Lower leg skin (tissue), 4 donors: ENCODE data around the gene CACNA2D4. TPM values are rescaled to one million over a fixed set of nuclear protein-coding genes. Genes with fewer than 3 reads are reported as not detected.

Source experiments
- DNase-seq, 2 donors: peaks; one replicate each; pipeline ENCODE4 v3.0.0-alpha.2; 2019; ENCODE audit warnings: low spot score in 2 of 2
- H3K4me3 ChIP-seq: fragments of 200-600 bp; sonication (generic); 2 replicates; pipeline ENCODE4 v1.5.1; 2017; ENCODE audit warnings: mild to moderate bottlenecking, low read depth; ENCODE audit not compliant: poor library complexity, severe bottlenecking
- CTCF ChIP-seq, 3 donors: fragments of 450-650 bp; IDR thresholded peaks; one replicate each; pipeline ENCODE4 v1.5.1; 2016; ENCODE audit warnings: antibody characterized with exemption in 3 of 3, mild to moderate bottlenecking in 3 of 3, moderate library complexity in 2 of 3
- POLR2A ChIP-seq, 2 donors: fragments of 450-650 bp; IDR thresholded peaks; one replicate each; pipeline ENCODE4 v1.6.1; 2016 to 2017; ENCODE audit warnings: antibody characterized with exemption in 2 of 2, mild to moderate bottlenecking in 1 of 2, moderate library complexity in 1 of 2
- WGBS, 2 donors: methylation state at CpG; one replicate each; pipeline ENCODE4 v1.1.5; 2018; 5-methylcytosine and 5-hydroxymethylcytosine counted together
- intact Hi-C: fragments of 100-400 bp; cut with DNase I; formaldehyde crosslinking; loops from one replicate; pipeline ENCODE4 v1.15.0; 2023; ENCODE audit warnings: low total_unique reads
- total RNA-seq, 4 donors: library from RNA; depleted of rRNA; stranded (reverse); fragments of >200 nt; gene quantifications; one replicate each; pipeline ENCODE4 v1.1.0, GENCODE V29; 2016

The CACNA2D4 gene
- total RNA-seq, 4 donors from 2014 or later: 2.3 to 4.0 (median 3.1) TPM

GRCh38 chr12:1911598-1912575, 6.6 kb downstream of the CACNA2D4 start:
- intact Hi-C loops: no loop called here
- peak in 1 of 2 donors; percentile 70 for DNase-seq
- TF ChIP-seq POLR2A (IDR thresholded peaks at IDR 0.05) (no peak), CTCF (IDR thresholded peaks at IDR 0.05) (no peak)
- WGBS, 2 donors: 88 to 90% methylated on average over 14 of the region's 16 CpGs
- no peak overlapping the region for H3K4me3 ChIP-seq

DNA sequence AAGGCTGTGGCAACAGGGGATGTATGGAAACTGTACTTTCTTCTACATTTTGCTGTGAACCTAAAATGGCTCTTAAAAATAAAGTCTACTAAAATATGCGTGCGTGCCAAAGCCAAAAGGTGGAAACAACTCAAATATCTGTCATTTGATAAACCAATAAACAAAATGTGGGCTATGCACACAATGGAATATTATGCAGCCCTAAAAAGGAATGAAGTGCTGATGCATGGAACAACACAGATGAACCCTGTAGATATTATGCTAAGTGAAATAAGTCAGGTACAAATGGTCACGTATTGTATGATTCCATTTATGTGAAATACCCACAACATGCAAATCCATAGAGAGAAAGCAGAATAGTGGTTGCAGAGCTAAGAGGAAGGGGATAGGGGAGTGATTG, 8.0 kb downstream of the CACNA2D4 start:
- intact Hi-C loops: no loop called here
- TF ChIP-seq CTCF (IDR thresholded peaks at IDR 0.05) (no peak), POLR2A (IDR thresholded peaks at IDR 0.05) (no peak)
- H3K4me3 ChIP-seq: no peak overlapping the region
- no peak for DNase-seq
- 93 to 94% methylated on average over 3 of the region's 3 CpGs for WGBS, 2 donors

- TF ChIP-seq POLR2A (IDR thresholded peaks at IDR 0.05) (no peak), CTCF (IDR thresholded peaks at IDR 0.05) (no peak)
- 94 to 97% methylated on average over 15 to 20 of the region's 26 CpGs for WGBS, 2 donors
- DNase-seq: peak in 1 of 2 donors; percentile 28
- intact Hi-C loops: no loop called here
- no peak overlapping the region for H3K4me3 ChIP-seq
Measured at GRCh38 chr12:1908758-1909157, 9.7 kb downstream of the CACNA2D4 start.

DNA sequence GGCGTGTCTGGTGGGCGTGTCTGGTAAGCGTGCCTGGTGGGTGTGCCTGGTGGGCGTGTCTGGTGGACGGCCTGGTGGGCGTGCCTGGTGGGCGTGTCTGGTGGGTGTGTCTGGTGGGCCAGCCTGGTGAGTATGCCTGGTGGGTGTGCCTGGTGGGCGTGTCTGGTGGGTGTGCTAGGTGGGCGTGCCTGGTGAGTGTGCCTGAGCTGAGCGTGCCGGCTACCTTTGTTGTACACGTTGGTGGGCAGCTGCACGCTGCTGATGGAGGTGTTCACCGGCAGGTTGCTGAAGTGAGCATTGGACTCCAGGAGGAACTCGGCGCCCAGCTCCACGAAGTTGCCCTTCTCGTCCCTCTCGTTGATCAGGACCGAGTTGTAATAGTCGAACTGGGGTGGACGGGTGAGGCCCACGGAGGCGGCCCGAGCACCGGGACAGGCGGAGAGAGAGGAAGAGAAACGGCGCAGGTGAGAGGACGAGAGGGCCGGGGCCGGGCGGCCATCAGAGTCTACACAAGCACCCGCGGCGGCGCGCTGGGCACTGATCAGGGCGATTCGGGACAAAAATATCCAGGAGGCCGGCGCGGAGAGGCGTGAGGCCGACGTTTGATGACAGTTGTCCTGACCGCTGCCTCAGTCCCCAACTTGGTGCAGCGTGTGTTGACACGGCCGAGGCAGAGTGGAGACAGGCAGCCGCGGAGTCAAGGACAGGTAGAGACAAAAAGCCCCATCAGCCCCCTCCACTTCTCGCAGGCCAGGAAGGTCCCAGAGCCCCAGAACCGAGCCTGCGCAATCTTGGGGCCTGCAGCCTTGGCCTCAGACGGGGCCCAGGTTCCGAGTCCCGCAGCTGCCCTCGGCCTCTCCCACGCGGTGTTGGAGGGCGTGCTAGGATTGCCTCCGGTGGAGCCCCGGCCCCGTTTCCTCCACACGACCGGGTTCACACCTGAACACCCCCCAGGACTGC, 10.5 kb downstream of the CACNA2D4 start:
- DNase-seq: peak in 1 of 2 donors; percentile 69
- no peak overlapping the region for H3K4me3 ChIP-seq
- WGBS, 2 donors: 29 to 30% methylated on average over 62 to 63 of the region's 67 CpGs
- no peak for TF ChIP-seq CTCF (IDR thresholded peaks at IDR 0.05)
- no peak for TF ChIP-seq POLR2A (IDR thresholded peaks at IDR 0.05)
- intact Hi-C loops: no loop called here

DNA sequence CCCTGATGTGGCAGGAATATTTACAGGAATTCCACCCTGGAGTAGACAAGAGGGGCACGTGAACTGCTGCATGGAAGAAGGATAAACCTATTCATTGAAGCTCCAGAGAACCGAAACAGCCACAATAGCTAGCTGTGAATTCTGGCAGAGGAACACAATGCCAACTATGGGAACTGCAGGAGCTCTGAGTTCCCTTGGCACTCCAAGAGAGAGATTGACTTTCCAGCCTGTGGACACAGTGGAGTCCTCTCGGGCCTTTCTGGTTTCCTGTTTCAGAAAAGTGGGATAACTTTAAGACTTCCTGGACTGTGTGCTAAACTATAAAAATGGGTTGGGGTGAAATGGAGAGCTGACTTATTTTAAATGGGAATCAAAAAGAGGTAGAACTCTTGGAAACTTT, 11.9 kb downstream of the CACNA2D4 start:
- WGBS, 2 donors: 47% methylated on average over 3 of the region's 3 CpGs
- no peak for DNase-seq
- H3K4me3 ChIP-seq: no peak overlapping the region
- intact Hi-C loops: no loop called here
- no peak for TF ChIP-seq POLR2A (IDR thresholded peaks at IDR 0.05)
- TF ChIP-seq CTCF (IDR thresholded peaks at IDR 0.05): no peak
